DND-41 (cell line): Measurements from ENCODE around the gene C6orf52.
A peak's percentile ranks its signal among the peaks of the same experiment; 100 is the strongest.

Source experiments
- ATAC-seq: fragments of 200-7000 bp; cut with Tn5 transposase; 3 replicates; pipeline ENCODE4 v1.9.1; 2021; ENCODE audit warnings: low read depth; ENCODE audit not compliant: insufficient read depth
- DNase-seq: peaks from one replicate; pipeline ENCODE4 v3.0.0-alpha.2; 2020
- H2AFZ ChIP-seq: 2 replicates; pipeline ENCODE4 v1.6.0; 2012; ENCODE audit warnings: low read depth, low read length
- H3K27ac ChIP-seq: 2 replicates; pipeline ENCODE4 v1.5.1; 2012; ENCODE audit warnings: low read length, inconsistent platforms
- H3K27me3 ChIP-seq: fragments of 200-600 bp; sonication (generic); 2 replicates; pipeline ENCODE4 v1.6.0; 2012; ENCODE audit warnings: low read length, mild to moderate bottlenecking, inconsistent platforms; ENCODE audit not compliant: insufficient read depth, poor library complexity
- H3K36me3 ChIP-seq: 2 replicates; pipeline ENCODE4 v1.5.1; 2012; ENCODE audit warnings: low read length, inconsistent platforms; ENCODE audit not compliant: insufficient read depth
- H3K4me1 ChIP-seq: 2 replicates; pipeline ENCODE4 v1.5.1; 2012; ENCODE audit warnings: mild to moderate bottlenecking, low read length; ENCODE audit not compliant: insufficient read depth
- H3K4me2 ChIP-seq: 2 replicates; pipeline ENCODE4 v1.6.0; 2012; ENCODE audit warnings: mild to moderate bottlenecking, moderate library complexity, low read length, inconsistent platforms; ENCODE audit not compliant: insufficient read depth
- H3K4me3 ChIP-seq, 2 experiments: fragments of 200-600 bp in 1 of 2; shearing (Covaris generic) in 1 of 2; 2 replicates each; pipeline ENCODE4 v1.5.1; 2012 to 2016; ENCODE audit warnings: inconsistent platforms in 2 of 2, low read length in 2 of 2, mild to moderate bottlenecking in 2 of 2, low read depth in 1 of 2, moderate library complexity in 1 of 2
- H3K79me2 ChIP-seq: 2 replicates; pipeline ENCODE4 v1.6.0; 2012; ENCODE audit warnings: low read length, inconsistent platforms; ENCODE audit not compliant: insufficient read depth
- H3K9ac ChIP-seq: 2 replicates; pipeline ENCODE4 v1.6.0; 2012; ENCODE audit warnings: low read depth, mild to moderate bottlenecking, inconsistent platforms, low read length, moderate library complexity
- H3K9me3 ChIP-seq: 2 replicates; pipeline ENCODE4 v1.5.1; 2012; ENCODE audit warnings: low read length, moderate library complexity, mild to moderate bottlenecking, inconsistent platforms; ENCODE audit not compliant: insufficient read depth, severe bottlenecking
- H4K20me1 ChIP-seq: 2 replicates; pipeline ENCODE4 v1.6.0; 2012; ENCODE audit warnings: low read length; ENCODE audit not compliant: insufficient read depth
- CTCF ChIP-seq: IDR thresholded peaks from 2 replicates; pipeline ENCODE4 v1.5.1; 2012; ENCODE audit warnings: borderline replicate concordance, low read length, moderate library complexity, mild to moderate bottlenecking; ENCODE audit not compliant: poor library complexity, severe bottlenecking; ENCODE audit errors: extremely low read depth
- EZH2 ChIP-seq: IDR thresholded peaks from 3 replicates; pipeline ENCODE4 v1.6.1; 2012; ENCODE audit warnings: borderline replicate concordance, low read depth, mild to moderate bottlenecking, moderate library complexity, low read length, inconsistent platforms; ENCODE audit not compliant: severe bottlenecking

Gene C6orf52

GRCh38 chr6:10655508-10656055 lies 38.8 kb downstream of the C6orf52 start:
- H3K9me3 ChIP-seq: no peaks in the 10 kb centered on the region
- H4K20me1 ChIP-seq: no peaks in the 10 kb centered on the region
- peaks cover 3% of the 10 kb centered on the region for H3K27me3 ChIP-seq
- no peak overlapping the region for H3K4me2 ChIP-seq
- no peak overlapping the region for H2AFZ ChIP-seq
- ATAC-seq: peak; percentile 72
- H3K79me2 ChIP-seq: no peaks in the 10 kb centered on the region
- no peak overlapping the region for H3K27ac ChIP-seq
- peak; percentile 25 for DNase-seq
- no peaks in the 10 kb centered on the region for H3K36me3 ChIP-seq
- no peak for TF ChIP-seq EZH2
- TF ChIP-seq CTCF: no peak
- 0 out of 2 replicates have a peak, but pooled peaks cover 3% of the 10 kb centered on the region for H3K4me1 ChIP-seq
- no peak overlapping the region for H3K4me3 ChIP-seq
- H3K9ac ChIP-seq: no peak overlapping the region

GRCh38 chr6:10644225-10644624 lies 50.2 kb downstream of the C6orf52 start:
- Histone ChIP-seq H2AFZ (no peak overlapping the region), H3K4me3 (no peak overlapping the region), H3K36me3 (no peaks in the 10 kb centered on the region), H3K4me1 (peaks cover 6% of the 10 kb centered on the region; the same call in 1 of the 2 replicates), H3K27ac (no peak overlapping the region), H3K4me2 (no peak overlapping the region), H3K27me3 (no peaks in the 10 kb centered on the region), H4K20me1 (no peaks in the 10 kb centered on the region), H3K9ac (no peak overlapping the region), H3K79me2 (no peaks in the 10 kb centered on the region), H3K9me3 (no peaks in the 10 kb centered on the region)
- DNase-seq (no peak), ATAC-seq (no peak)
- no peak for TF ChIP-seq CTCF
- TF ChIP-seq EZH2: no peak

- H3K27ac ChIP-seq: no peak overlapping the region
- H3K79me2 ChIP-seq: no peaks in the 10 kb centered on the region
- H4K20me1 ChIP-seq: no peaks in the 10 kb centered on the region
- no peak for TF ChIP-seq EZH2
- no peak for TF ChIP-seq CTCF
- peak; percentile 53; the same call in 1 of the 3 replicates for ATAC-seq
- no peak for DNase-seq
- no peak overlapping the region for H3K4me2 ChIP-seq
- peaks cover 6% of the 10 kb centered on the region; the same call in 1 of the 2 replicates for H3K4me1 ChIP-seq
- H3K27me3 ChIP-seq: no peaks in the 10 kb centered on the region
- no peak overlapping the region for H3K9ac ChIP-seq
- H3K9me3 ChIP-seq: no peaks in the 10 kb centered on the region
- H2AFZ ChIP-seq: no peak overlapping the region
- no peaks in the 10 kb centered on the region for H3K36me3 ChIP-seq
- no peak overlapping the region for H3K4me3 ChIP-seq
These were observed 51.2 kb downstream of the C6orf52 start for GRCh38 chr6:10643201-10643651.
